Spleen (tissue), 7 donors: Measurements from ENCODE around the gene ASXL3.

Source experiments
- CTCF ChIP-seq, 11 experiments: fragments of 200-600 bp in 7 of 11; fragments of 450-650 bp in 4 of 11; sonication (generic) in 4 of 11; IDR thresholded peaks in 8 of 11; conservative IDR thresholded peaks in 3 of 11; 1 replicate in 7 of 11; 2 replicates in 4 of 11; pipeline versions ENCODE4 v1.4.0 to v1.8.0; 2016 to 2021; ENCODE audit warnings: antibody characterized with exemption in 11 of 11, inconsistent platforms in 4 of 11, mild to moderate bottlenecking in 1 of 11
- POLR2A ChIP-seq, 3 donors: fragments of 450-650 bp; IDR thresholded peaks; one replicate each; pipeline ENCODE4 v1.5.1; 2017; ENCODE audit warnings: antibody characterized with exemption in 3 of 3, mild to moderate bottlenecking in 1 of 3
- donor health status: DM: no; HTN: no; CAD: no; lungs with moderate emphysema.
- donor health status: DM: no; HTN: no; CAD: no.
- donor health status: DM: no; HTN: no; CAD: no.

- TF ChIP-seq CTCF (IDR thresholded peaks at IDR 0.05 in 8 of 11, conservative IDR thresholded peaks at IDR 0.05 in 3 of 11) (no peak), POLR2A (IDR thresholded peaks at IDR 0.05) (no peak)
These were observed 33.6 kb downstream of the ASXL3 start for GRCh38 chr18:33611525-33612135.
